Inflammatory macrophage (primary cell): ENCODE results near the gene FOXE1.

Experiments
- DNase-seq, 2 donors: peaks; one replicate each; pipeline ENCODE4 v3.0.0-alpha.2; 2020 to 2022

FOXE1 gene

GRCh38 chr9:97848480-97849237, 4.4 kb upstream of the FOXE1 start:
- DNase-seq: peak; percentile 35 to 55

- DNase-seq: no peak
Observed at GRCh38 chr9:97849980-97850379, 3.0 kb upstream of the FOXE1 start.

- DNase-seq: no peak
Observed at GRCh38 chr9:97850746-97851445, 2.1 kb upstream of the FOXE1 start.

GRCh38 chr9:97851446-97851883, 1.6 kb upstream of the FOXE1 start:
- no peak for DNase-seq

GRCh38 chr9:97852001-97852398, 1.0 kb upstream of the FOXE1 start:
- no peak for DNase-seq

GRCh38 chr9:97852399-97853055, 499 bp upstream of the FOXE1 start:
- DNase-seq: no peak

GRCh38 chr9:97853844-97854695, 1.0 kb downstream of the FOXE1 start:
- peak; percentile 48 to 57 for DNase-seq

GRCh38 chr9:97854696-97855485, 1.9 kb downstream of the FOXE1 start:
- no peak for DNase-seq

- no peak for DNase-seq
Observed at GRCh38 chr9:97855486-97855875, 2.5 kb downstream of the FOXE1 start.

GRCh38 chr9:97855899-97856298, 2.9 kb downstream of the FOXE1 start:
- DNase-seq: no peak

- no peak for DNase-seq
Observed at GRCh38 chr9:97856857-97857605, 4.0 kb downstream of the FOXE1 start.

GRCh38 chr9:97857606-97858392, 4.8 kb downstream of the FOXE1 start:
- DNase-seq: peak in 1 of 2 donors; percentile 11

- DNase-seq: no peak
Observed at GRCh38 chr9:97858393-97858713, 5.3 kb downstream of the FOXE1 start.

- no peak for DNase-seq
Observed at GRCh38 chr9:97858826-97859225, 5.8 kb downstream of the FOXE1 start.

- no peak for DNase-seq
Observed at GRCh38 chr9:97859346-97859745, 6.3 kb downstream of the FOXE1 start.

- DNase-seq: no peak
Observed at GRCh38 chr9:97860451-97861147, 7.6 kb downstream of the FOXE1 start.

- no peak for DNase-seq
Observed at GRCh38 chr9:97861148-97861475, 8.1 kb downstream of the FOXE1 start.

- DNase-seq: no peak
Observed at GRCh38 chr9:97863314-97863713, 10.3 kb downstream of the FOXE1 start.

- DNase-seq: no peak
Observed at GRCh38 chr9:97864396-97864795, 11.4 kb downstream of the FOXE1 start.

GRCh38 chr9:97866300-97866699, 13.3 kb downstream of the FOXE1 start:
- no peak for DNase-seq
